Measurements from ENCODE around the gene PPP6C. TPM values are rescaled to one million over a fixed set of nuclear protein-coding genes. Genes with fewer than 3 reads are reported as not detected.

PPP6C gene
- total RNA-seq, 1 experiment from 2014 or later = 53.3 TPM

DNA sequence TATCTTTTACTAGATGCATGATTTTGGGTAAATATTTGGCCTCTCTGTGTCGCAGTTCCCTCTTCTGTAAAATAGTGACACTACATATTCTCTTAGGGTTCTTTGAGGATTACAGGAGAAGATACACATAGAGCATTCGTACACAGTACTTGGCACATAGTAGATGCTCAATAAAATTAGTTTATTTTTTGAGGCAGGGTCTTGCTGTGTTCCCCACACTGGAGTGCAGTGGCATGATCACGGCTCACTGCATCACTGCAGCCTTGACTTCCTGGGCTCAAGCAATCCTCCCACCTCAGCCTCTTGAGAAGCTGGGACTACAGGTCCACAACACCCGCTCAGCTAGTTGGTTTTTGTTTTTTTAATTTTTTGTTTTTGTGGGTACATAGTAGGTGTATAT, 47.9 kb downstream of the PPP6C start:
- Histone ChIP-seq H2AK5ac (ENCODE audit: insufficient read length, low read length) (no peak overlapping the region), H3K4me1 (ENCODE audit: insufficient read depth, low read length) (no peaks in the 10 kb centered on the region), H2BK20ac (ENCODE audit: low read depth, low read length, poor library complexity, severe bottlenecking) (no peak overlapping the region), H3K4ac (ENCODE audit: low read depth, low read length) (no peak overlapping the region), H3K14ac (ENCODE audit: insufficient read depth, low read length) (no peak overlapping the region), H3T11ph (ENCODE audit: low read length) (no peak overlapping the region), H3K56ac (ENCODE audit: insufficient read length, low read depth, low read length) (no peak overlapping the region), H3K79me2 (ENCODE audit: insufficient read depth, low read length) (peaks cover 6% of the 10 kb centered on the region; the same call in 1 of the 2 replicates), H3K18ac (ENCODE audit: insufficient read length, low read depth, low read length) (no peak overlapping the region), H3K23ac (ENCODE audit: insufficient read length, low read depth, low read length) (no peak overlapping the region), H3K79me1 (ENCODE audit: insufficient read depth, low read depth, low read length, poor library complexity, severe bottlenecking) (no peaks in the 10 kb centered on the region), H4K20me1 (ENCODE audit: control insufficient read depth, insufficient read depth, insufficient read length) (no peaks in the 10 kb centered on the region), H3K9ac (ENCODE audit: extremely low read depth, insufficient read length, low read length) (no peak overlapping the region), H2BK15ac (ENCODE audit: low read depth, low read length) (no peak overlapping the region), H4K8ac (replicated peaks; ENCODE audit: insufficient read length, low read depth, low read length) (no peak overlapping the region), H2BK12ac (ENCODE audit: insufficient read length, low read depth, low read length) (no peak overlapping the region), H3K4me2 (ENCODE audit: insufficient read depth, insufficient read length, low read length) (no peak overlapping the region), H2BK120ac (ENCODE audit: low read depth, low read length, poor library complexity, severe bottlenecking) (no peak overlapping the region), H2AFZ (ENCODE audit: low read length) (no peak overlapping the region), H3K9me3 (ENCODE audit: control insufficient read depth, low read depth, low read length) (no peaks in the 10 kb centered on the region), H3K27ac (ENCODE audit: insufficient read length, low read depth, low read length) (no peak overlapping the region), H2BK5ac (ENCODE audit: insufficient read length, low read length) (no peak overlapping the region), H3K23me2 (ENCODE audit: insufficient read length, low read depth, low read length, poor library complexity, severe bottlenecking) (peaks cover 4% of the 10 kb centered on the region), H4K91ac (ENCODE audit: insufficient read length, low read depth, low read length) (no peak overlapping the region), H4K5ac (ENCODE audit: insufficient read length, low read depth, low read length) (no peak overlapping the region), H3K27me3 (ENCODE audit: insufficient read depth, low read length) (no peaks in the 10 kb centered on the region)
- Mint-ChIP-seq H3K27ac (no peak overlapping the region), H3K4me1 (peaks cover 10 to 19% of the 10 kb centered on the region in 2 experiments), H3K4me3 (peak overlapping the region; percentile 89 to 100), H3K27me3 (ENCODE audit: low read depth) (no peaks in the 10 kb centered on the region), H3K9me3 (no peaks in the 10 kb centered on the region), H3K36me3 (ENCODE audit: insufficient read depth in 1 of 3, low read depth in 3 of 3) (peaks cover 1 to 27% (median 11%) of the 10 kb centered on the region in 3 experiments)
- WGBS (ENCODE audit: extremely low coverage, insufficient read length, low lambda C conversion rate) = no CpG with 5 or more reads among the region's 4 CpGs
- no peak for DNase-seq
- TF ChIP-seq, protein P1, sequence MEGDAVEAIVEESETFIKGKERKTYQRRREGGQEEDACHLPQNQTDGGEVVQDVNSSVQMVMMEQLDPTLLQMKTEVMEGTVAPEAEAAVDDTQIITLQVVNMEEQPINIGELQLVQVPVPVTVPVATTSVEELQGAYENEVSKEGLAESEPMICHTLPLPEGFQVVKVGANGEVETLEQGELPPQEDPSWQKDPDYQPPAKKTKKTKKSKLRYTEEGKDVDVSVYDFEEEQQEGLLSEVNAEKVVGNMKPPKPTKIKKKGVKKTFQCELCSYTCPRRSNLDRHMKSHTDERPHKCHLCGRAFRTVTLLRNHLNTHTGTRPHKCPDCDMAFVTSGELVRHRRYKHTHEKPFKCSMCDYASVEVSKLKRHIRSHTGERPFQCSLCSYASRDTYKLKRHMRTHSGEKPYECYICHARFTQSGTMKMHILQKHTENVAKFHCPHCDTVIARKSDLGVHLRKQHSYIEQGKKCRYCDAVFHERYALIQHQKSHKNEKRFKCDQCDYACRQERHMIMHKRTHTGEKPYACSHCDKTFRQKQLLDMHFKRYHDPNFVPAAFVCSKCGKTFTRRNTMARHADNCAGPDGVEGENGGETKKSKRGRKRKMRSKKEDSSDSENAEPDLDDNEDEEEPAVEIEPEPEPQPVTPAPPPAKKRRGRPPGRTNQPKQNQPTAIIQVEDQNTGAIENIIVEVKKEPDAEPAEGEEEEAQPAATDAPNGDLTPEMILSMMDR (conservative IDR thresholded peaks at IDR 0.05) = no peak

Measured in H9 (cell line).